HG03108 (cell line): ENCODE results near the gene PCDH18.
"Not testable (repeated sequence)": the region's sequence is repeated elsewhere in the genome, so short reads cannot be mapped to it uniquely, and the experiment has no call there.

Source experiments
- ATAC-seq: cut with Tn5 transposase; IDR thresholded peaks from one replicate; pipeline ENCODE4 v1.9.1; 2021; ENCODE audit warnings: moderate library complexity; ENCODE audit not compliant: unreplicated experiment

PCDH18 gene

DNA sequence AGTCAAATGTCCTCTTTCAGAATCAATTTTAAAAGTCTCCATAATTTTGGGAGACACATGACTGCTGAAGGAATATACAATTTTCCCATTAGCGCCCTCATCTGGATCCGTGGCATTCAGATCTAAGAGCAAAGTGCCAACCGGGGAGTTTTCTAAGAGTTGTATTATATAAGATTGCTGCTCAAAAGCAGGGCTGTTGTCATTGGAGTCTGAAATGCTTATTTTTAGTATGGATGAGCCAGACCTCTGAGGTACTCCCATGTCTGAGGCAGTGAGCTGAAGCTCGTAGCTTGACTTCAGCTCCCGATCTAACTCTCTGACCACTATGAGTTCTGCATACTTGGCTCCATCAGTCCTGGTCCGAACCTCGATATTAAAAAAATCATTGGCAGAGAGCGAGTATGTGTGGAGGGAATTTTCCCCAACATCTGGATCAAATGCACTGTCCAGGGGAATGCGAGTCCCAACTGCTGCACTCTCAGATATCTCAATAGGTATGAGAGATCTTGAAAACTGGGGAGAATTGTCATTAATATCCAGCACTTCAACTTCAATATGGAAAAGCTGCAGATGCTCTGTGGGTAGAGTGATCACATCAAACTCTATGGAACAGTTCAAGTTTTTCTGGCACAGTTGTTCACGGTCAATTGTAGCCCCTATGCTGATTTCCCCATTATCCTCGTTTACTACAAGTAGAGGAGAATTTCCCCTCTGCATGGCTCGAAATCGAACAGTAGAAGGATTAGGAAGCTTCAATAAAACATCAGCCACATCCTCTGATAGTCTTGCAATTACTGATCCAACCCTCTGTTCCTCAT, 917 bp downstream of the PCDH18 start:
- no peak for ATAC-seq

DNA sequence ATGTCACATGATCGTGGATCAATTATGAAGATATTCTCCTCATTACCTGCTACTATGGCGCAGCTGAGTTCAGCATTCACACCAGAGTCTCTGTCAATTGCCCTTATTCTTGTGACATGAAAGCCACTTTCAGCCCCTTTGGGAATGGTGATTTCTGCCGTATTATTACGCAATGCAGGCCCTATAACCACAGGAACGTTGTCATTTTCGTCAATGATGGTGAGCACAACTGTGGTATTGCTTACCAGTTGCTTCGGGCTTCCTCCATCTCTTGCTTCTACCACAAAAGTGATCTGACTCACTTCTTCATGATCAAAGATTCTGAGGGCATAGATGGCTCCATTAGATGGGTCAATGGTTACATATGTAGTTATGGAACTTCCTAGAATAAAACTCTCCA, 2.1 kb downstream of the PCDH18 start:
- no peak for ATAC-seq

- ATAC-seq, result no peak
These were observed 2.9 kb downstream of the PCDH18 start for GRCh38 chr4:137529432-137529831.

GRCh38 chr4:137528673-137529072, 3.6 kb downstream of the PCDH18 start:
- no peak for ATAC-seq

DNA sequence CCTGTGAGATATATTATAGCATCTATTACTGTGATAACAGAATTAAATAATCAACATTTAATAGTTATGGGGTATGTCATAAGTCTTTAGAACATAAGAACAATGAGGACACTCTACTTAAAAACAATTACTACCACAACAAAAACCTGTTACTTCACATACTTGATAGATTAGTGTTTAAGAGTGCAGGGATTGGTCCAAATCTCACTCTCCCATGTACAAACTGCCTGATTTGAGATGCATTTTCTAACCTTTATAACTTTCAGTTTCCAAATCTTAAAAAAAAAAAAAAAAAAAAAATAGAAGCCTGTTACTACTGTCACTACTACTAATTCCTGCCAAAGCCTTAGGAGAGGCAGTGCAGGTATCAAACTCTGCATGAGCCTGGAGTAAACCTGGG, 5.6 kb downstream of the PCDH18 start:
- no peak for ATAC-seq

- ATAC-seq, result no peak
These were observed 7.4 kb downstream of the PCDH18 start for GRCh38 chr4:137524725-137525369.

GRCh38 chr4:137523329-137523728, 9.0 kb downstream of the PCDH18 start:
- ATAC-seq, result no peak

DNA sequence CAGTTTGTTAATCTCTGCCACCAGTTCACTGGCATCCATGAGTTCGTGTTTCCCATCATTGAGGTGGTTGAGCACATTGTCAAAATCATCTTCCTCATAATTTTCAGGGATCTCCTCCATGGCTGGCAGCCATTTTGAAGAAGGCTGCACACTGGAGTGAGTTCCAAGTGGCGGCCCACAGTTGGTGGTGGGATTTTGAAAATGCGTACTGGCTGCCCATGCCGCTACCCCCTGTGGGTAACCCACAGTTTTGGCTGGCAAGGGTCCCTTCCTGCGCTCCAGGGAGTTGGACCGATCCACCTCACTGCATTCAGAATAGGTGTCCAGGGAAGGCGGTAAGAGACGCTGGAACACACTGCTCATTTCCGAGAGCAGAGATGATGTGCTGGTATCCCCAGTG, 11.2 kb downstream of the PCDH18 start:
- ATAC-seq, result no peak

DNA sequence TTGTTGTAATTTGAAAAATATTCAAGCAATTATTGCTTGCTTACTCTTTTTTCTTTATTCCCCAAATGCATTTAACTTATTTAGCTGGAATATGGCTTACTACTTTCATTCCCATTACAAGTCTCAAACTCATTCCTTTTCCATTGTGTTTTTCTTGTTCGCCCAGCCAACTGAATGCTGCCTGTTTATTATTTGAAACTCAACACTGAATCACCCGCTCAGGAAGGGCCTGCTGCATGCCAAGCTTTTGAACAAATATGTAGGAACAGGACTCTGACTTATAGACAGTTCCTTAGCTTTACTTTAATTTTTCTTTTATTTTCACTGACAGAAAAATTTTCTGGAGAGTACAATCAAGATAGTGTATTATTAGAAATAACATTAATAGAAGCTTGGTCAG, 12.9 kb downstream of the PCDH18 start:
- ATAC-seq, result no peak

DNA sequence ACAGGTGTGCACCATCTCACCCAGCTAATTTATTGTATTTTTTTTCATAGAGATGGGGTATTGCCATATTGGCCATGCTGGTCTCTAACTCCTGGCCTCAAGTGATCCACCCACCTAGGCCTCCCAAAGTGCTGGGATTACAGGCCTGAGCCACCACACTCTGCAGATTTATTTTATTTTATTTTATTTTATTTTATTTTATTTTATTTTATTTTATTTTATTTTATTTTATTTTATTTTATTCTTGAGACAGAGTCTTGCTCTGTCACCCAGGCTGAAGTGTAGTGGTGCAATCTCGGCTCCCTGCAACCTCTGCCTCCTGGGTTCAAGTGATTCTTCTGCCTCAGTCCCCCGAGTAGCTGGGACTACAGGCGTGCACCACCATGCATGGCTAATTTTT, 15.0 kb downstream of the PCDH18 start:
- not testable (repeated sequence) for ATAC-seq

DNA sequence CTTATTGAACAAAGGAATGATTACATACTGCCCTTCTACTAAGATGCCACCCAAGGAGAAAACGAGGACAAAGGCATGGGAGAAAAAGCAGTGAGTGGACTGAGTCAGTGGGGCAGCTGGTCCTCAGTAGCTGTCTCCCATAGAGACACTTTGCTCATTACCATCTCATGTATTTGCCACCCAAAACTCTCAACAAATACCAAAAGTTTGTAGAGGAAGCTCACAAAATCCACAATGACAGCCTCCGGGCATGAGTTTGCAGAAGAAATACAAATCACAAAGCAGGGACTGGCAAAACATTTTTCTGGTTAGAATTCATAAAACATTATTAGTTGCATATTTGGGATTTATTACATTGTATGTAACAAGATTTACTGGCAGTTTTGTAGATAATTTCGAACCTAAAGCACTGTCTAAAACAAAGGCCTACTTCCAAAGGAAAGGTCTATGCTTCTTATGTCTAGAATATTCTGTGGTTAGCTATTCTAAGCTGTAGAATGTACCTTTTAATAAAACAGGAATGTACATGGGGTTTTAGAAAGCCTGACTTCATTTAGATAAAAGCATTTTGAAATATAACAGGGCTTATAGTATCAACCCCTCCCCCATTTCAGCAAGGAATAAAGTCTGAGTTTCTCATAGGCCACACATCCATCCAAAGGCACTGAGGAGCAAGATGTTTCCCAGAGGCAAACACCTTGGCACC, 17.7 kb downstream of the PCDH18 start:
- ATAC-seq, result no peak

- ATAC-seq, result no peak
These were observed 21.6 kb downstream of the PCDH18 start for GRCh38 chr4:137510557-137511265.

DNA sequence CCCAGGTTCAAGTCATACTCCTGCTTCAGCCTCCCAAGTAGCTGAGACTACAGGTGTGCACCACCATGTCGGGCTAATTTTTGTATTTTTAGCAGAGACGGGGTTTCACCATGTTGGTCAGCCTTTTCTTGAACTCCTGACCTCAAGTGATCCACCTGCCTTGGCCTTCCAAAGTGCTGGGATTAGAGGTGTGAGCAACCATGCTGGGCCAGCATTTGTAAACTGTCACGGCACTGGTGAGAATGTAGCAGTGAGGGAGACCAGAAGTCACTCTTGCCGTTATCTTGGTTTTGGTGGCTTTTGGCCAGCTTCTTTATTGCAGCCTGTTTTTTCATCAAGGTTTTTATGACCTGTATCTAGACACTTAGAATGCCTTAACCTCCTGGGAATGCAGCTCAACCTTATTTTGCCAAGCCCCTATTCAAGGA, 22.4 kb downstream of the PCDH18 start:
- no peak for ATAC-seq

GRCh38 chr4:137502339-137503129, 29.8 kb downstream of the PCDH18 start:
- no peak for ATAC-seq

GRCh38 chr4:137496267-137496666, 36.0 kb downstream of the PCDH18 start:
- ATAC-seq, result not testable (repeated sequence)

GRCh38 chr4:137495578-137495977, 36.7 kb downstream of the PCDH18 start:
- no peak for ATAC-seq

GRCh38 chr4:137483313-137483959, 48.9 kb downstream of the PCDH18 start:
- not testable (repeated sequence) for ATAC-seq

- not testable (repeated sequence) for ATAC-seq
These were observed 52.6 kb downstream of the PCDH18 start for GRCh38 chr4:137479657-137480056.

- ATAC-seq, result no peak
These were observed 55.9 kb downstream of the PCDH18 start for GRCh38 chr4:137476345-137476744.
